Mononuclear cell (primary cell): Measurements from ENCODE around the gene F5. TPM values are rescaled to one million over a fixed set of nuclear protein-coding genes. Genes with fewer than 3 reads are reported as not detected.
"Not testable (repeated sequence)": the region's sequence is repeated elsewhere in the genome, so short reads cannot be mapped to it uniquely, and the experiment has no call there.

ENCODE experiments used
- H3K27me3 ChIP-seq: 2 replicates; pipeline ENCODE4 v1.6.0; 2011; ENCODE audit warnings: low read length, control low read depth; ENCODE audit not compliant: insufficient read depth
- H3K4me1 ChIP-seq: 2 replicates; pipeline ENCODE4 v1.5.1; 2011; ENCODE audit warnings: mild to moderate bottlenecking, low read length, control low read depth; ENCODE audit not compliant: insufficient read depth
- H3K4me3 ChIP-seq: 2 replicates; pipeline ENCODE4 v1.5.1; 2011; ENCODE audit warnings: mild to moderate bottlenecking, low read length, moderate library complexity
- H3K9me3 ChIP-seq: 2 replicates; pipeline ENCODE4 v1.5.1; 2011; ENCODE audit warnings: low read depth, mild to moderate bottlenecking, control low read depth, low read length
- total RNA-seq: library from RNA; depleted of rRNA; stranded (reverse); fragments of >200 nt; gene quantifications from one replicate; pipeline ENCODE4 v1.2.3, GENCODE V29; 2012

F5 gene
- total RNA-seq, 1 donor = 13.9 TPM

DNA sequence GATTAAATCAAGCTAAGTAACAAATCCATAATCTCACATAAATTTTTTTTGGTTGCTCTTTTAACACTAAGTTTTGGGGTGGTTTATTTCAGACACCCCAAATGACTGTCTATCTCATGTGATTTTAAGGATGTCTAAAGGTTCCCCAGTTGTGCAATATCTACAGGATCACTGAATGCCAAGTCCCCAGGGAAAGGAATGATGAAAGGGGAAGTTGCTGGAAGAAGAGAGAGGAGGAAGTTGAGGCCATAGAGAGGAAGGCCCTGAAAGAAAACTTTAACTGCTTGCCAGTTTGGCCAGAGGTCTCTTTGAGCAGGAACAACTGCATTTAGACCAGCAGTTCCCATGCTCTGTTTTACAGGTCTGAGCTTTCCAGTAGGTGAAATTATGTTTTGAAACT lies 73.1 kb downstream of the F5 start:
- H3K9me3 ChIP-seq = no peaks in the 10 kb centered on the region
- no peak overlapping the region for H3K4me3 ChIP-seq
- H3K4me1 ChIP-seq = peaks cover 5% of the 10 kb centered on the region
- no peaks in the 10 kb centered on the region for H3K27me3 ChIP-seq

DNA sequence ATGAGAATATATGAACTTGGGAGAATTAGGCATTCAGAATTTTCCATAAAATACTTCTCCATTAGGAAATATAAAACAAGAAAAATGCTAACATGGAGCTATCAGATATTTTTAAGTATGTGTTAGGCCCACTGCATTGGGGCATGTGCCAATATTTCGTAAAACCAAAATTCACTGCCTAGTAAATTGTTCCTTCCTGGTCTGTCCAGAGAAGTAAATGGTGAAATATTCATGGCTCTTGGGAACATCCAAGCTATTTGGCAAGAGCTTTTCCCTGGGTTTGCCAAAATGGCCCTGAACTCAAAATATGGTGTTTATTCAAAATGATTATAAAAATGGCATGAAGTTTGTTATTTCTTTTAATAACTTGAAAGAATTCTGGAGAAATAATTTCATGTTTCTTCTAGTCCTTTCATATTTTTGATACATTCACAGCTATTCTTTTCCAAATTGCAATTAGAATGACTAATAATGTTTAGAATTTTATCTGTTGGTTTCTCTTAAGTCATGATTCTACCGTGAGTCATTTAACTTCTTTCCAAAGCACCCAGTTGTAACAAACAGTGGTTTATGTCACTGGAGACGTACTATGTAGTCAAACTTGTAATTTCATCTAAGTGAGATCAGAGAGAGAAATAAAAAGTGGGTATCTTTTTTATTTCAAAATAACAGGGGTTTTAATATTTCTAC lies 74.8 kb downstream of the F5 start:
- Histone ChIP-seq H3K27me3 (no peaks in the 10 kb centered on the region), H3K4me3 (no peak overlapping the region), H3K4me1 (peaks cover 5% of the 10 kb centered on the region), H3K9me3 (no peaks in the 10 kb centered on the region)

DNA sequence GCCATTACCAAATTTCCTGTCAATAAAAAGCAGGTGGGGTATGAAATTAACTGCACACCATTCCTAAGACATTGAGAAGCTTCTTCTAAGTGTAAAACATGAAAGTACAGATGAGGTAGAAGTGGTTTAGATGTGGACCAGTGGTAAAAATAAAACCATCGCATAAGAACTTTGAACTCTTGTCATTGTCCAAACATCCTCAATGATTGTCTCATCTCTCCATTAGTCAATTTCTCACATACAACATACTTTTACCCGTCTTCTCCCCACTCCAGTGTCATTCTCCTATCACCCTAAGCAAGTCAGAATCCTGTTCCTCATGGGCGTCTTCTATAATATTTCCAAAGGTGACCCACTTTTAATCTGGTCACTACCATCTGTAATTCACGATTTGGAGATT lies 76.2 kb downstream of the F5 start:
- peaks cover 5% of the 10 kb centered on the region for H3K4me1 ChIP-seq

DNA sequence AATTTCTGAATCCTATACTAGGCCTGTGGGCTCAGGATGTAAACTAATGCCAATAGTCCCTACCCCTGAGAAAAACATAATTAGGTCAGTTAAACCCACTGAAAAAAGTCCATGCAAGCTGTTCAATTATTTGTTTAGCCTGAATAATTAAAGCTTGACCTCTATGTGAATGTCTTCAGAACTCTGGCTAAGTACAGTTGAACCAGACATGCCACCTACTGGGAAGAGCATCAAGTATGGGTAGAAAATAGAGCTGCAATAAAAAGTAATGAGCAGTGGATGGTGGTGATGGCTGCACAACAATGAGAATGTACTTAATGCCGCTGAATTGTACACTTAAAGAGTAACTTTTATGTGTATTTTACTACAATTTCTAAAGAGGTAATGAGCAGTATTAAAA lies 76.9 kb downstream of the F5 start:
- peaks cover 5% of the 10 kb centered on the region for H3K4me1 ChIP-seq
- no peaks in the 10 kb centered on the region for H3K27me3 ChIP-seq
- H3K4me3 ChIP-seq = no peak overlapping the region
- no peaks in the 10 kb centered on the region for H3K9me3 ChIP-seq

More for the DNA sequence above, 76.2 kb downstream of the F5 start:
- no peaks in the 10 kb centered on the region for H3K27me3 ChIP-seq
- H3K4me3 ChIP-seq = no peak overlapping the region
- H3K9me3 ChIP-seq = no peaks in the 10 kb centered on the region

DNA sequence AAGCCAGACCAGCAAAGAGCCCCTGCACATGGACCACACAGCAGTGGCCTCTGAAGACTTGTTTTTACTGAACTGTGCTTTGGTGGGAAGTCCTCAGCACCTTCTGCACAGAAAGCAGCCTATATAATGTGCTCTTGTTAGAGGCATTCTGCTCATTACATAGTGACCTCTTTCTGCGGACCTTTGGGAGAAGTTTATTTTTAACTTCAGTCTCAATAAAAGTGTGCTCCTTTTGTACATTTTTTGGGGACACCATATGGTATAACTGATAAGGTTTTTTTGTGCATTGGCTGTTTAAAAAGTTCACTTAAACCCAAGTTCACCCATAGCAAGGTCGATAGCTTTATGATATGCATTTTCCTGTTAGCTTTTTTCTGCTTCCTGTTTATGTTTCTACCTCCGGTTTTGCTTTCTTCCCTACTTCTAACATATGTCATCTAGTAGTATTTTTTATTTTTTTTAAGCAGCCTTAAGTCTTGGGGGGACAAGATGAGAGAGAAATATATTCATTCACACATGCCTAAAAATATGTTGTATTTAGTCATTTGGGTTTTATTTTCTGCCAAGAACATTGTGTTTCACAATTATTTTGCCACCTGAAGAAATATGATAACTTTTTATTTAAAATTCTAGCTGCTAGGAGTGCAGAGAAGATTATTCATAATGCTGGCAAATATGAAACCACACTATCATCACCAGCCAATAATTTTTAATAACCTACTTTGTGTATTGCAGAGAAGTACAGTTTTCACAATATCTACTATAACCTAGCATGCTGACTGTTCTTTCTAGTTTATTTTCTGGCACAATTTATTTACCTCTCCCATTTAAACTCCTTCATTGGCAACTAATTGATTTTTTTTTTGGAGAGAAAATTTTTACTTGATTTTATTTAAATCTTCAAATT lies 77.6 kb downstream of the F5 start:
- Histone ChIP-seq H3K27me3 (no peaks in the 10 kb centered on the region), H3K9me3 (no peaks in the 10 kb centered on the region), H3K4me3 (no peak overlapping the region), H3K4me1 (peaks cover 5% of the 10 kb centered on the region)

DNA sequence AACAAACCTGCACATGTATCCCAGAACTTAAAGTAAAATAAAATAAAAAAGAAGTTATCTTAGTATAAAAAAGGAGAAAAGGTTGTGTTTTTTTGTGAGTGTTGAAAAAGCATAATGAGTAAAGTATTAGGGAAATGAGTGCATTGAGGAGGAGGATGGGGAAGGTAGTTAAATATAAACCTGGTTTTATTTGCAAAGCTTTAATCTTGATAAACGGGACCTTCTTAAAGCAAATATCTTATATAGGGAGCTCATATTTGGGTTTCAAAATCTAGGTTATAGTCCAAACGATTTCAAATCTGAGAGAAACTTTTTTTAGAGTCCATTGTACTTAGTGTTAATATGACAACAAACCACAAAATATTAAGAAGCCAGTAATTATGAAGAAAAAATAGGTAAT lies 78.9 kb downstream of the F5 start:
- H3K27me3 ChIP-seq = no peaks in the 10 kb centered on the region

DNA sequence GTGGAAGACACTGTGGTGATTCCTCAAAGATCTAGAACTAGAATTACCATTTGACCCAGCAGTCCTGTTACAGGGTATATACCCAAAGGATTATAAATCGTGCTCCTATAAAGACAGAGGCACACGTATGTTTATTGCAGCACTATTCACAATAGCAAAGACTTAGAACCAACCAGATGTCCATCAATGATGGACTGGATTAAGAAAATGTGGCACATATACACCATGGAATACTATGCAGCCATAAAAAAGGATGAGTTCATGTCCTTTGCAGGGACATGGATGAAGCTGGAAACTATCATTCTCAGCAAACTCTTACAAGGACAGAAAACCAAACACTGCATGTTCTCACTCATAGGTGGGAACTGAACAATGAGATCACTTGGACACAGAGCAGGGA lies 82.7 kb downstream of the F5 start:
- H3K9me3 ChIP-seq, H3K27me3 ChIP-seq, H3K4me1 ChIP-seq, H3K4me3 ChIP-seq: not testable (repeated sequence)

More for the DNA sequence above, 78.9 kb downstream of the F5 start:
- Histone ChIP-seq H3K9me3 (no peaks in the 10 kb centered on the region), H3K4me1 (no peaks in the 10 kb centered on the region), H3K4me3 (no peak overlapping the region)

DNA sequence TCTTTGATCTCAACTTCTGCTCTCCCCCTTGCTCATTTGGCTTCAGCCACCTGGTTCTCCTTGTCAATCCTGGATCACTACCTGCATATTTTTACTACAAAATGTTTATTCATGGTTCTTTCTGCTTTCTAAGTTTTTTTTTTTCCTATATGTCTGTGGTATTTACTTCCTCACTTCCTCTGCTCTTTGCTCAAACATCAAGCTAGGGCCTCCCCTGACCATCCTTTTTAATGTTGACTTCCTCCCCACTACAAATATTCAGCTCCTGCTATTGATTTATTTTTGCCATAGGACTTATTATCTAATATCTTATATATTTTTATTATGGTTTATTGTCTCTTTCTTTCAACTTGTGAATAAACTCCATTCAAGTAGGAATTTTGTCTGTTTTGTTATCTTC lies 86.5 kb downstream of the F5 start:
- H3K4me3 ChIP-seq = no peak overlapping the region
- no peaks in the 10 kb centered on the region for H3K9me3 ChIP-seq
- no peaks in the 10 kb centered on the region for H3K4me1 ChIP-seq
- H3K27me3 ChIP-seq = no peaks in the 10 kb centered on the region

DNA sequence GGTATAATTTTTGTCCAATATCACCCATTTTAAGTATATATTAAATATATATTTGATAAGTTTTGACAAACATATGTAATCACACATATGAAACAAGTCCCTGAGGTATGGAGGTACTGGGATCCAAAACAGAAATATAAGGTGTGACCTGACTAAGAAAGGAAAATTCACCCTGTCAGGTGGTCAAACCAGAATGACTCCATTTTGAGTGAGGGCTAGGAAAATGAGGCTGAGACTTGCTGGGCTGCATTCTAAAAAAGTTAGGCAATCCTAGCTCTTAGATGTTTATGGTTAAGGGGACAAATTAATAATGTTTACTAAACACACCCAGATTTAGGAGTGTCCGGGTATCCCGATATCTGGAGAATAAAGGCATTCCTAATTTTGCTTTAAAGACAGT lies 89.0 kb downstream of the F5 start:
- no peak overlapping the region for H3K4me3 ChIP-seq
- no peaks in the 10 kb centered on the region for H3K9me3 ChIP-seq
- no peaks in the 10 kb centered on the region for H3K27me3 ChIP-seq
- no peaks in the 10 kb centered on the region for H3K4me1 ChIP-seq

DNA sequence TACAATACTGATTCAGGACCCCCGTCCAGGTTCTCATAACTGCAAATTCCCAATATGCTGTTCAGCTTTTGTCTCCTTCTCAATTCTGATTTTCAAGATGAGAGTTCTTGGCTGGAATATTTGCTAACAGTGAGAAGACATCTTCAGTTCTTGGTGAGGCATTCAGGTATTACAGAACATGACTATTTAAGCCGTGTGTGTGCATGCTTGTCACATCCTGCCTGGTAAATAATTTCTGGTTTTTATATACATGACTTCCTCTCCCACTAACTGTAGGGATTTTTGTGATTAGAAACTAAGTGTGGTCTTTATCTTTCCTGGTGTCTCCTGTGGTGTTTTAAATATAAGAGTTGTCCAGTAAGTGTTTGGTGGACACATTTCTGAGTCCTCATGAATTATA lies 90.4 kb downstream of the F5 start:
- H3K4me3 ChIP-seq = no peak overlapping the region
- no peaks in the 10 kb centered on the region for H3K27me3 ChIP-seq
- no peaks in the 10 kb centered on the region for H3K9me3 ChIP-seq
- no peaks in the 10 kb centered on the region for H3K4me1 ChIP-seq

DNA sequence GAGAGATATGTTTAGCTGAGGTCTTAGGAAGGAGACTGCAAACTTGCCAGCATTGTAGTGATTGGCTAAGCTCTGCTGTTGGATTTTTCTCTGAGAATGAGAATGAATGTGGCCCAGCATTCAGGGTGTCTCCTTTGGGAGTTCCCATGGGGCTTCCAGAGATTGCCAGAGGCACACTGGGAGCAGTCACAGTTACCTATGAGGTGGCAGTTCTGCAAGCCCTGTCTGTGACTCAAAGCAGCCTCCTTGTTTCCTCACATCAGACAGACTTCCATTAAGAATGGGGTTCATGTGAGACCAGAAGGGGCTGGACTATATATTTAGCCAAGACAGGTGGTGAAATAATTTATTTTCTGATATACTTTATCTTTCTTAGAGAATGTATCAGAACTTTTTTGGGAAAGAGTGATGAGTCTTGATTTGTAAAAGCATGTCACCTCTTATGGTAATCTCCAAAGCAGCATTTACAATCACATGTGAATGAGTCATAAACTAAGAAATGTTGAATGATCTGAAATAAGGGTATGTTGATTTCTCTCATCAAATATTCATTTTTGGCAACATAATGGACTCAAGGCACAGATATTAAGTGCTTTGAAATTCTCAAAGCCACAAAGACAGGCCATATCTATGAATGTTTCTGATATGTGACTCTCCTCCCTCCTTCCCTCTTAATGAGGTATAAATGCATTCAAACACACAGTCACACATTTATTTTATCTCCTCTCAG lies 91.1 kb downstream of the F5 start:
- Histone ChIP-seq H3K27me3 (no peaks in the 10 kb centered on the region), H3K9me3 (no peaks in the 10 kb centered on the region), H3K4me3 (no peak overlapping the region), H3K4me1 (no peaks in the 10 kb centered on the region)

DNA sequence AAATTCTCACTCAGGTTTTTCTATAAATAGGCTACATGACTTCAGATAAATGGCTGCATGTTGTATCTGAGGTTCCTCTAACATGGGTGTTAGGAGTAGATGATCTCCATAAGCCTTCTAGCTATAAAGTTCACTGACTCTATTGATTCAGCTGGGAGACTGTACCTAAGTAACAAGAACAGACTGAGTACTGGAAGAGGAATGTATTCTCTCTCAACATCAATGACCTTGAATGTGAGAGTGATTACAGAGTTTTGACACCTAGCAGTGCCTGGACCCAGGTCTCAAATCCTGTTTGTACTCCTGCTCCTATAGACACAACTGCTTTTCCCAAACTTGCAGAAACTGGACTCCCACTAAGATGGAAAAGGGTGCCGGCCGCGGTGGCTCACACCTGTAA lies 91.9 kb downstream of the F5 start:
- Histone ChIP-seq H3K9me3 (no peaks in the 10 kb centered on the region), H3K4me3 (no peak overlapping the region), H3K4me1 (no peaks in the 10 kb centered on the region), H3K27me3 (no peaks in the 10 kb centered on the region)

DNA sequence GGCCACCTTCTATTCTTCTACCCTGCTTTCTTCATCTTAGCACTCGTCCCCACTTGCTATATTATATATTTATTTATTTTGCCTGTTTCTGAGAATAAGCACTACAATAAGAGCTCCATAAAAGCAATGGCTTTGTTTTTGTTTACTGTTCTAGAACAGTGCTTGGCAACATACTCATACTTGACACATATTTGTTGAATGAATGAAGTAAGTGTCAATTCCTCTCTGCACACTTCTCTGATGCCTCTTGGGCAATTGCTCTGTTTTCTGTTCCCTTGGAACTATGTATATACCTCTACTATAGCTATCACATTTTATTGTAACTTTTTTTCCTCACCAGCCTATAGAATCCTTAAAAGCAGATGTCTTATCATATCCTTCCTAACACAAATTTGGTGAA lies 93.0 kb downstream of the F5 start:
- Histone ChIP-seq H3K27me3 (no peaks in the 10 kb centered on the region), H3K4me3 (no peak overlapping the region), H3K4me1 (no peaks in the 10 kb centered on the region), H3K9me3 (no peaks in the 10 kb centered on the region)

DNA sequence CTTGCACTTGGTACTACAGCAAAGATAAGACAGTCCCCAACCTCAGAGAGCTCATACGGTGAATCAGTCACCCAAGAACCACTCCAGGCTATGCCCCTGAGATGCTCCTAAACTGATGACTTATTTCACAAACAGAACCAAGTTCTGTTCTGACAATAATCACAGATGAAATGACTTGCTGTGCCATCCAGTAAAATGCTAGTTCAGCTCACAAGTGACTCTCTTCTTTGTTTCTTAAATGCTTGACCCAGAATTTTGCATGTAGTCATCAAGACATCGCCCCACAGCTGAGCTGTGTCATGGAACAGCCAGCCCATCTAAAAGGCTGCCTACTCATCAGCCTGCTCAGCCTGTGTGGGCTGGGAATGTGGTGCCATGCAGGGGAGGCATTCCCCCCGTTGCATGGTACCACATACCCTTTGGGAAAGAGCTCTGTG lies 94.4 kb downstream of the F5 start:
- Histone ChIP-seq H3K9me3 (no peaks in the 10 kb centered on the region), H3K4me1 (no peaks in the 10 kb centered on the region), H3K27me3 (no peaks in the 10 kb centered on the region), H3K4me3 (no peak overlapping the region)

DNA sequence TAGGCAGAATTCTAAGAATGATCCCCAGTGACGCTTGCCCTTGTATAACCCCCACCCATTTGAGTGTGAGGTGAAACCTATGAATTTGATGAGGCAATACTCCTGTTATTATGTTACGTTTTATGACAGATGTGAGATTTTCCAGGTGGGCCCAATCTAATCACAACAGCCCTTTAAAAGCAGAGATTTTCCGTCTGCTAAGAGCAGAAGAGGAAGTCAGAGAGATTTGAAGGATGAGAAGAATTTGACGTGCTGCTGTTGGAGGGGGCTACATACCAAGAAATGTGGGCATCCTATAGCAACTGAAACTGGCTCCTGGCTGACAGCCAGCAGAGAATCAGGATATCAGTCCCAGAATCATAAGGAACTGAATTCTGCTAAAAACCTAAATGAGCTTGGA lies 98.1 kb downstream of the F5 start:
- H3K4me3 ChIP-seq = no peak overlapping the region
- no peaks in the 10 kb centered on the region for H3K9me3 ChIP-seq
- H3K4me1 ChIP-seq = peaks cover 26% of the 10 kb centered on the region
- no peaks in the 10 kb centered on the region for H3K27me3 ChIP-seq
